Lower leg skin (tissue), 4 donors: Measurements from ENCODE around the gene METRNL. TPM values are rescaled to one million over a fixed set of nuclear protein-coding genes. Genes with fewer than 3 reads are reported as not detected.

Experiments
- DNase-seq, 2 donors: peaks; one replicate each; pipeline ENCODE4 v3.0.0-alpha.2; 2019; ENCODE audit warnings: low spot score in 2 of 2
- H3K4me3 ChIP-seq: fragments of 200-600 bp; sonication (generic); 2 replicates; pipeline ENCODE4 v1.5.1; 2017; ENCODE audit warnings: mild to moderate bottlenecking, low read depth; ENCODE audit not compliant: poor library complexity, severe bottlenecking
- CTCF ChIP-seq, 3 donors: fragments of 450-650 bp; IDR thresholded peaks; one replicate each; pipeline ENCODE4 v1.5.1; 2016; ENCODE audit warnings: antibody characterized with exemption in 3 of 3, mild to moderate bottlenecking in 3 of 3, moderate library complexity in 2 of 3
- POLR2A ChIP-seq, 2 donors: fragments of 450-650 bp; IDR thresholded peaks; one replicate each; pipeline ENCODE4 v1.6.1; 2016 to 2017; ENCODE audit warnings: antibody characterized with exemption in 2 of 2, mild to moderate bottlenecking in 1 of 2, moderate library complexity in 1 of 2
- WGBS, 2 donors: methylation state at CpG; one replicate each; pipeline ENCODE4 v1.1.5; 2018; 5-methylcytosine and 5-hydroxymethylcytosine counted together
- intact Hi-C: fragments of 100-400 bp; cut with DNase I; formaldehyde crosslinking; loops from one replicate; pipeline ENCODE4 v1.15.0; 2023; ENCODE audit warnings: low total_unique reads
- total RNA-seq, 4 donors: library from RNA; depleted of rRNA; stranded (reverse); fragments of >200 nt; gene quantifications; one replicate each; pipeline ENCODE4 v1.1.0, GENCODE V29; 2016

The METRNL gene
- total RNA-seq, 4 donors from 2014 or later: 208 to 343 (median 296) TPM

- no peak overlapping the region for H3K4me3 ChIP-seq
- DNase-seq: peak in 1 of 2 donors; percentile 28
- TF ChIP-seq POLR2A (IDR thresholded peaks at IDR 0.05) (no peak), CTCF (IDR thresholded peaks at IDR 0.05) (no peak)
- intact Hi-C loops: no loop called here
- 50 to 59% methylated on average over 22 of the region's 22 CpGs for WGBS, 2 donors
These were observed 26.7 kb downstream of the METRNL start for GRCh38 chr17:83106056-83106588.

GRCh38 chr17:83106913-83107655 is 27.7 kb downstream of the METRNL start:
- H3K4me3 ChIP-seq: no peak overlapping the region
- TF ChIP-seq POLR2A (IDR thresholded peaks at IDR 0.05) (no peak), CTCF (IDR thresholded peaks at IDR 0.05) (no peak)
- DNase-seq: peak in 1 of 2 donors; percentile 62
- intact Hi-C loops: no loop called here
- WGBS, 2 donors: 62 to 71% methylated on average over 16 to 17 of the region's 17 CpGs

GRCh38 chr17:83107656-83108048 is 28.2 kb downstream of the METRNL start:
- intact Hi-C loops: no loop called here
- no peak overlapping the region for H3K4me3 ChIP-seq
- no peak for DNase-seq
- TF ChIP-seq CTCF (IDR thresholded peaks at IDR 0.05): no peak
- no peak for TF ChIP-seq POLR2A (IDR thresholded peaks at IDR 0.05)
- 47 to 56% methylated on average over 11 to 14 of the region's 14 CpGs for WGBS, 2 donors

GRCh38 chr17:83108709-83109108 is 29.3 kb downstream of the METRNL start:
- H3K4me3 ChIP-seq: no peak overlapping the region
- intact Hi-C loops: no loop called here
- no peak for DNase-seq
- no peak for TF ChIP-seq CTCF (IDR thresholded peaks at IDR 0.05)
- TF ChIP-seq POLR2A (IDR thresholded peaks at IDR 0.05): no peak
- 91 to 94% methylated on average over 25 of the region's 25 CpGs for WGBS, 2 donors

- intact Hi-C loops: no loop called here
- 70 to 85% methylated on average over 9 to 11 of the region's 11 CpGs for WGBS, 2 donors
- DNase-seq: no peak
- TF ChIP-seq CTCF (IDR thresholded peaks at IDR 0.05) (no peak), POLR2A (IDR thresholded peaks at IDR 0.05) (no peak)
- no peak overlapping the region for H3K4me3 ChIP-seq
These were observed 30.0 kb downstream of the METRNL start for GRCh38 chr17:83109386-83109785.
